ENCODE results near the gene FANCC.

Gene FANCC

GRCh38 chr9:95181835-95182234 lies 135.7 kb downstream of the FANCC start:
- no peak for DNase-seq

GRCh38 chr9:95181226-95181818 lies 136.2 kb downstream of the FANCC start:
- DNase-seq: no peak

GRCh38 chr9:95177617-95178016 lies 139.9 kb downstream of the FANCC start:
- DNase-seq: no peak

DNA sequence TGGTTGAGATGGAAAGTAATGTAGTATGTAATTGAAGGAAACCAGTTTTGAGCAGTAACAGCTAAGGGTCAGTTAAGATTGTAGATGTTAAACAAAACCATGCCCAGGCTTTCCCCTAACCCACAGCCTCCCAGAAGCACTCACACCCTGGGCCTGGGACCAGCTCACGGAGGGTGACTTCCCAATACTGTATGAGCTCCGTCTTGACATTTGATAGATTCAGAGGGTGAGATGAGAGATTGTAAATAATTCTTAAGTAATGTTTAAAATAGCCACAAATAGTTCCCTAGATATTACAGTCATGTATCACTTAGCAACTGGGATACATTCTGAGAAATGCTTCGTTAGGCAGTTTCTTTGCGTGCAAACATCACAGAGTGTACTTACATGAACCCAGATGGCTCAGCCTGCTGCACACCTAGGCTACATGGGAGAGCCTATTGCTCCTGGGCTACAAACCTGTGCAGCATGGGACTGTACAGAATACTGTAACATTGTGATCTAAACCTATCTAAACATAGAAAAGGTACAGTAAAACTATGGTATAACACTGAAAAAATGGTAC lies 140.7 kb downstream of the FANCC start:
- DNase-seq: no peak

DNA sequence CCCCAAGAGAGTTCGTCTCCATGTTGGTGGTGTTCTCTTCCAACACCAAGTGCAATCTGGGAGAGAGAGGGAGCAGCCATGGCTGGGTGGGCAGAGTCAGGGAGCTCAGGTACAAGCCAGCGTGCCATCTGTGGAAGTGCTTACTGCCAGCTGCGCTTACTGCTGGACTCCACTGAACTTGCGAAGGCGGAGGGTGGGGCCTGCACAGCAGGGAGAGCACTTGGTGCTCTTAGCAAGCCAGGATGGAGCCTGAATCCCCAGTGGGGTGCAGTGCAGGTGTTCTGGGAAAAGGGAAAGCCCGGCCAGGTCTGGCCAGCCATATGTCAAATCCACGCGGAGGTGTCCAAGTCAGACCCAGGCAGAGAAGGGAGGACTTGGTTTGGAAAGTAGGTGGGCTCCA lies 142.0 kb downstream of the FANCC start:
- DNase-seq: no peak

- no peak for DNase-seq
These were observed 143.5 kb downstream of the FANCC start for GRCh38 chr9:95174038-95174437.

GRCh38 chr9:95171596-95171995 lies 145.9 kb downstream of the FANCC start:
- DNase-seq: no peak

GRCh38 chr9:95171001-95171400 lies 146.5 kb downstream of the FANCC start:
- DNase-seq: peak; percentile 10

DNA sequence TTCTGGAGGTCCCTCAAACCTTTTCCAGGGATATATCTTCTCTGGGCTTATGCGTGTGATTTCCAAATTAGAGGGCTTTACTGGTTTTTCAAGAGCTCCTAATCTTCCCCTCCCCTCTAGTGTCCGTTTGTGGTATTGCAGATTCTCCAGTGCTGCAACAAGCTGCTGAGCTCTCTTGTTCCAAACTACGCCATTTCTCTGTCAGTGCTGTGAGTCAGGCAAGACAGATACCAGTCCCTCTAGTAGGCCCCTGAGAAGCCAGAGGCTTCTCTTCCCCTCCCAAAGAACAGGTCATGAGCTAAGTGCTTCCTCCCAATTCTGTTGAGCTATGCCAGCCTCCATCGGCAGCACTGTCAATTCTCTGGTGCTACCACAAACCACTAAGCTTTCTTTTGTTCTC lies 149.5 kb downstream of the FANCC start:
- peak; percentile 75 for DNase-seq

- DNase-seq: no peak
These were observed 152.5 kb downstream of the FANCC start for GRCh38 chr9:95165004-95165403.

DNA sequence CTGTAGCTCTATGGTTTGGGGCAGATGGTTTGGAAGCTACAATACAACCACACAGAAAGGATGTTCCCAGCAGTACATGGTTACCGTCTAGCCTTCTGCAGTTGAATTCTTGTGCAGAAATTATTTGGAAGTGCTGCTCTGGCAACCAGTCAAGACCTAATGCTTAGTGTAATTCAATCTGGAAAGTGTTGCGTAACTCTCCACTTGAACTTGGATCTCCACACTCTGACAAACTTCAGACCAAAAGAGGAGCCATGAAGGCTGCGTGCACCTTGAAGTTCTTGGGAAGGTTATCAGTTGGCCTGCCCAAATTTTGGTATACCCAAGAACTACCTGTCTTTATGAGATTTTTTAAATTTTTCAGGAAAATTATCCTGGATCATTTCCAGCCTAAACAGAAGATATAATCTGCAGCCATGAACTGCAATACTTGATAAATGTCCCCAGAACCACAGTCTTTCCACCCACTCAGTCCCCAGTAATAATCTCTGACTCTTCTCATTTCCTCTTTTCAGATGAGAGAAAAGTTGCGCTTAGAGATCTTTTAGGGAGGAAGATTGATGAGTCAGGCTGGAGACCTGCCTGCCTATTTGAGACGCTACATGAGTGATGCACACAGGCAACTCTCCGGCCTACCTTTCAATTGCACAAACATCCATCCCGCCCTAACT lies 159.9 kb downstream of the FANCC start:
- no peak for DNase-seq

DNA sequence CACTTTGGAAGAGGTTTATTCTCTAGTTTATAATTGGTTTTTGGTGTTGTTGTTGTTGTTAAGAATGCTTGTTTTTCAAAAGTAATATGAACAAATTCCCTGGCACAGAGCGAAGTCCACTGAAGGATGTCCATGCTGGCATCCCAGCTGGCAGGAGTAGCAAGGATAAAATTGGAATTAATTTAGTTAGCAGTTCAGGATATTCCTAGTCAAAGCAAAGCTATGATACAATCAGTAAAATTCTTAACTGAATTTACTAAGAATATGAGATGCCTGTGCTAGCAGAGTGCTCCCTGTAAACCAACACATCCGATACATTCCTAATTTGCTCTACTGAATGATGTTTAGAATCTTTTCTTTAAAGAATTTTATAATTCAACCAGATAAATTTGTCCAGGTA lies 161.4 kb downstream of the FANCC start:
- no peak for DNase-seq

- no peak for DNase-seq
These were observed 162.3 kb downstream of the FANCC start for GRCh38 chr9:95155220-95155619.

- no peak for DNase-seq
These were observed 166.6 kb downstream of the FANCC start for GRCh38 chr9:95150903-95151302.

- no peak for DNase-seq
These were observed 169.3 kb downstream of the FANCC start for GRCh38 chr9:95148208-95148520.

GRCh38 chr9:95147452-95148207 lies 169.9 kb downstream of the FANCC start:
- no peak for DNase-seq

DNA sequence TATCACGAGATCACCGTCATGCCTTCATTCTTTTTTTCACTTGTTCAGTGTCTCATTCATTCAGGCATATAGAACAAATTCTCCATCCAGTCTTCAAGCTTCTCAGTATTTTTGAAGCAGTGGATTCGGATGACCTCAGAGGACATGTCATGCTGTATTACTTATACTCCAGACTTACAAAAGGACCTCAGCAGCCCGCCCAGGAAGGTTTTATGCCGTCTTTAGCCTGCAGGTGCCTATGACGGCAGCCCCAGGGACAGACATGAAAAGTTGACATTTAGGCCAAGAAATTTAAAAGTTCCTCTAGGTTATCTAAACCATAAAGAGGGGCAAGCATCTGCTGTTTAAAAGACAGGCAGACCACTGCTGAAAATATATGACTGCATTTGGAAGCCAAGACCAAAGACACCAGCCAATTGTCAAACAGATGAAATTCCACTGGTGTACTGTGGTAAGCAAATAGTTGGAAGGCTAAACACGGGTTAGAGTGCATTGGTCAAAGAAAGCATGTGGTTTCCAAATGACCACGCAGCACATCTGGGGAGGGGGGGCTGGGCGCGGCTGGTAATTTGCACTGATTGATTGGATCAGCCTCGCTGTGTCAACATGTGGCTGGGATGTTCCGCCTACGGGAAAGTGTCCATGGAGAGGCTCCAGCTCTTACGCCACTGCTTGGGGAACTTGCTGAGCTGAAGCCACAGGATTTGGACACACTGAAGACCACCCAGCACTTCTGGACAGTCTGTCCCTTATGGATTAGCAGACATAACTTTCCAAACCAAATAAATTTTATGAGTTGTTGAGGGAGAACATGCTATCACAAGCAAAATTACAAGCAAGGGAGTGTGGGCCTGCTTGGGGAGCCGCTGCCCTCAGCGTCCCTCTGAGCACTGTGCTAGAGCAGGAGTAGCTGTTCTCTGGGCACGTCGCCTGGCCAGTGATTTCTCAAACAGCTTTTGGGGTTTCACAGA lies 173.6 kb downstream of the FANCC start:
- DNase-seq: no peak

DNA sequence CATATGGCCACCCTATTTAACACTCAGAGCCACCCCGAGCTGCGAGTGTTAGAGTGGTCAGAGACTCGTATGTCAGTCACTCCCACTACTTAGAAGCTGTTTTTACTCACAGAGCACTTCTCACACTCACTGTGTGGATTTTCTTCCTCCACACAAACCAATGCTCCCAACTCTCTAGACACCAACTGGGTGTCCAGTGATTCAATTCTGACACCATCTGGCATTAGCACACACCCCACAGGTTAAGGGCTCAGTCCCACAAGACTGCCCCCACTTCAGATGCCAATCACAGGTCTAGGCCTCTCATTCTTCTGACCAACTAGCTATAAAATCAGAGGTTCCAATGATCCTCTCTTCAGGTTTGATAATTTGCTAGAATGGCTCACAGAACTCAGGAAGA lies 174.8 kb downstream of the FANCC start:
- DNase-seq: no peak

DNA sequence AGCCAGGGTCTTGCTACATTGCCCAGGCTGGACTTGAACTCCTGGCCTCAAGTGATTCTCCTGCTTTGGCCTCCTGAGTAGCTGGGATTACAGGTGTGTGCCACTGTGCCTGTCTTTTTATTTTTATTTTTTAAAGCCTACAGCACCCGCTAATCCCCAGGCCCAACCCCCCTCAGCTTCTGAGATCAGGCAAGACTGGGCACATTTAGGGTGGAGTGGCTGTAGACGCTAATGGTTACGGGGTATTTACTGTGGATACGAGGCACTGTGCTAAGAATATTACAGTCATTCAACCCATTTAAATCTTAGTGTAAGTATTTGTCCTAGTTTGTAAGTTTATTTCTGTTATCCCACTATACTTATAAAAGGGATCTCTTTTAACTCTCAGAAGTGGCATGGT lies 175.2 kb downstream of the FANCC start:
- DNase-seq: no peak

DNA sequence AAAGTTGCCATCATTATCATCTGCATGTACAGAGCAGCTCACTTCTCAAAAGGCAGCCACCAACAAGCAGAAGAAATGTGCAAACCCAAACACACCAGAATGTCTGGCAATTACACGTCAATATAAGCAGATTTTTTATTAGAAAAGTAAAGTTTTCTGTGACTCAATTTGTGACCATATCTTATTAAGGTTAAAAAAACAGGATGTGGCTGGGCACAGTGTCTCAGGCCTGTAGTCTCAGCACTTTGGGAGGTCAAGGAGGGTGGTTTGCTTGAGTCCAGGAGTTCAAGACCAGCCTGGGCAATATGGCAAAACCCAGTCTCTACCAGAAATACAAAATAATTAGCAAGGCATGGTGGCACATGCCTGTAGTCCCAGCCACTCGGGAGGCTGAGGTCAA lies 176.7 kb downstream of the FANCC start:
- no peak for DNase-seq

DNA sequence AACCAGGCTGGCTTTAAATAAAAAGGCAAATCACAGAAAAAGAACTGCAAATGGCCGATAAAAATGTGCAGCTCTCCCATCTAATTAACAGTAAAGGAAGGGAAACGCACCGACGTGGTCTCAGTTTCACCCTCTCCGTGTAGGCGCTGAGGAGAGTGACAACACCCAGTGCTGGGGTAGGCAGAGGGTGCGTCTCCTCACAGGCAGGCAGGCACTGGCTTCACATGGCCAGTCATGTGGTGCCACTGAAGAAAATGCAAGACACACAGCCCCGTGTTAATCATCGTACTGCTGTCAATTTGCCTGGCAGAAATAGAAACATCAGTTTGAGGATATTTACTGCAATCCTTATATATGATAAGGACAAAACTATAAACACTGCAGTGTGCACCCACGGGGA lies 178.4 kb downstream of the FANCC start:
- no peak for DNase-seq

- no peak for DNase-seq
These were observed 179.0 kb downstream of the FANCC start for GRCh38 chr9:95138474-95138873.

DNA sequence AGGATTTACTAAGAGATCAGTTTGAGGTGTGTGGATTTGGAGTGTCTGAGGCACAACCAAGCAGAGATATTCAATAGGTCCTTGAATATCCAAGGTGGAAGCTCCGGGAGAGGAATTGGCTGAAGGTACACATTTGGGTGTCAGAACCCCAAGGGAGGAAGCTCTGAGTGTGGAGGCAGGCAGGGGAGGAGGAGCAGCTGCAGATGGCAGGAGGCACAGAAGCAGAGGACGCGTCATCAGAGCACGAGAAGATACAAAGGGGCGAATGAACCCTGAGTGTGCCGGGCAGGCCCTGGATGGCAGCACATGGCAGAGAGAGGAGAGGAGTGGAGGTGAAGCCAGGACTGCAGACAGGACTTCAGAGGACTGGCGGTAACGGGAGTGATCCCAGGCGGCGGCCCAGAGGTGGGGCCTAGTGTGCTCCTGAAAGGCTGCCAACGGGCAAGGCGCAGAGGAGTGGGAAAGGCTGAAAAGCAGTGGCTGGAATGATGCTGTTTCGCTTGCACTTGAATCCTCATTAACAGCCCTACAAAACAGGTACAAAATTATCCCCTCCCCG lies 179.8 kb downstream of the FANCC start:
- DNase-seq: no peak

Measured in stimulated activated CD4-positive, alpha-beta T cell treated with anti-CD3 and anti-CD28 coated beads, Interleukin-4, amount 100 ng/mL, for 24 hours (primary cell).